ENCODE measurements around the gene GABBR2.

DNA sequence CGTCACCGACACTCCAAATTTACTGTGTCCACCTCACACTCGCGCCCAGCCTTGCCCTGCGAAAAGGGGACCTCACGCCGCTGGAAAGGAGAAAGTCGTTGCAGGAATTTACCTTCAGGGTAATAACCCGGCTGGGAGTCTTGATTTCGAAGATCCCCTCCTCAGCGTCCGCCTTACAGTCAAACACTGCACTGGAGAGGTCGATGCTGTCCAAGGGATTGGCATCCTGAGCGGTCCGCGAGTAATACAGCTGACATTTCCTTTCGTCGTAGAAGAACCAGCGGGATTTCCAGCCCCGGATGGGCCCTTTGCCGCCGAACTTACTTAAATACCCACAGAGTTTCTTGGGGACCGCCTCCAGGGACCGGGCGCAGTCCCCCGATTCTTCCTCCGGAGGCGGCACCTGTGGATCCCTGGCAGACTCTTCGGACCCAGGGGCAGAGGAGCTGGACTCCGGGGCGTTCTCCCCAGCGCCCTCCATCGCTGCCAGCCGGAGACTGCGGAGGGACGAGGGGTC is 453.6 kb downstream of the GABBR2 start:
- TF ChIP-seq CTCF (conservative IDR thresholded peaks at IDR 0.05; ENCODE audit: low read depth, low read length): no peak
- no peak for TF ChIP-seq EZH2 (IDR thresholded peaks at IDR 0.05; ENCODE audit: borderline replicate concordance, low read depth, low read length, poor library complexity, severe bottlenecking)

Measured in A673 (cell line).